Fibroblast of the aortic adventitia (primary cell): ENCODE results near the gene PHC2. TPM values are rescaled to one million over a fixed set of nuclear protein-coding genes. Genes with fewer than 3 reads are reported as not detected.

ENCODE experiments used
- DNase-seq: peaks from one replicate; pipeline ENCODE4 v3.0.0-alpha.2; 2010; ENCODE audit warnings: low read depth
- H3K4me3 ChIP-seq: 2 replicates; pipeline ENCODE4 v1.5.1; 2011; ENCODE audit warnings: low read depth, mild to moderate bottlenecking, control low read depth, low read length, moderate library complexity
- total RNA-seq: library from RNA; depleted of rRNA; stranded (reverse); fragments of >200 nt; gene quantifications from 2 replicates; pipeline ENCODE4 v1.2.3, GENCODE V29; 2012; ENCODE audit warnings: low replicate concordance
- TF ChIP-seq, protein P1 (sequence below): IDR thresholded peaks from 2 replicates; pipeline ENCODE4 v1.5.1; 2011; ENCODE audit warnings: mild to moderate bottlenecking, low read length, control low read depth, inconsistent platforms; ENCODE audit not compliant: insufficient read depth

Gene PHC2
- total RNA-seq, 1 donor = 50.5 TPM

GRCh38 chr1:33322870-33323585 is 107.9 kb downstream of the PHC2 start:
- TF ChIP-seq, protein P1, sequence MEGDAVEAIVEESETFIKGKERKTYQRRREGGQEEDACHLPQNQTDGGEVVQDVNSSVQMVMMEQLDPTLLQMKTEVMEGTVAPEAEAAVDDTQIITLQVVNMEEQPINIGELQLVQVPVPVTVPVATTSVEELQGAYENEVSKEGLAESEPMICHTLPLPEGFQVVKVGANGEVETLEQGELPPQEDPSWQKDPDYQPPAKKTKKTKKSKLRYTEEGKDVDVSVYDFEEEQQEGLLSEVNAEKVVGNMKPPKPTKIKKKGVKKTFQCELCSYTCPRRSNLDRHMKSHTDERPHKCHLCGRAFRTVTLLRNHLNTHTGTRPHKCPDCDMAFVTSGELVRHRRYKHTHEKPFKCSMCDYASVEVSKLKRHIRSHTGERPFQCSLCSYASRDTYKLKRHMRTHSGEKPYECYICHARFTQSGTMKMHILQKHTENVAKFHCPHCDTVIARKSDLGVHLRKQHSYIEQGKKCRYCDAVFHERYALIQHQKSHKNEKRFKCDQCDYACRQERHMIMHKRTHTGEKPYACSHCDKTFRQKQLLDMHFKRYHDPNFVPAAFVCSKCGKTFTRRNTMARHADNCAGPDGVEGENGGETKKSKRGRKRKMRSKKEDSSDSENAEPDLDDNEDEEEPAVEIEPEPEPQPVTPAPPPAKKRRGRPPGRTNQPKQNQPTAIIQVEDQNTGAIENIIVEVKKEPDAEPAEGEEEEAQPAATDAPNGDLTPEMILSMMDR = no peak
- no peak for DNase-seq

DNA sequence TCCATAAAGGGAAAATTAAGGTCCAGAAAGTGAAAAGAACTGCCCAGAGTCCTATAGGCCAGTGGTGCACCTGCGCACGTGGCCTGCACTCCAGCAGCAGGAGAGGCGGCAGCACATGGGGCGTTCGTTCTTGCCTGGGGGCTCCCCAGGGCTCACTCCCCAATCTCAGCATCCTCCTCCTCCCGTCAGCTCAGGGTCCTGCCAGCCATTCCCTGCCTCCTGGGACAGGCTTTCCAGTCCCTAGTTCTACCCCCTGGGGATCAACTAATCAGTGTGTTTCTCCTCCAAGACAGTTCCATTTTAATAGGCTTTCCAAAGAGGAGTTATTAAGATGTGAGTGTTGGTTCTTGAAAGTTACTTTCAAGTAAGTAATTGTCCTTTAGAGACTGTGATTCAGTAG is 108.8 kb downstream of the PHC2 start:
- no peak overlapping the region for H3K4me3 ChIP-seq
- TF ChIP-seq, protein P1 = no peak
- no peak for DNase-seq

More at GRCh38 chr1:33322870-33323585, 107.9 kb downstream of the PHC2 start:
- no peak overlapping the region for H3K4me3 ChIP-seq

DNA sequence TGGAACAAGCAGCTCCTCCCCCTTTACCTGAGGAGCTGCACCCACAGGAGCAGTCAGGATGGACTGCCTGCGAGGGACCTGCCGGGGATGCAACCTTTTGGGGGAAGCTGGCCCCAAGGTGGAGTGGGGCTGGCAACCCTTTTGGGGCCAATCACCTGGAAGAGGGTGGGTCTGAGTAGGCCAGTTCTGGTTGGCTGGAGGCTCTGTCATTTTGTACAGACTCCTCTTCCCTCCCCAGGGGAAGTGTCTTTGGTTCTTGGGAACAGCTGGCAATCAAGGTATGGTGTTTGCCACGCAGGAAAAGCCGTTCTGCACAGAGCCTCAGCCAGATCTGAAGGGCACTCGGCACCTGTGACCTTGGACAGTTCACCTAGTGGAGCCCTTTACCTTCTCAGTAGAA is 109.7 kb downstream of the PHC2 start:
- no peak overlapping the region for H3K4me3 ChIP-seq
- TF ChIP-seq, protein P1 = no peak
- no peak for DNase-seq

- TF ChIP-seq, protein P1 = no peak
- H3K4me3 ChIP-seq = no peak within 1 kb of the TSS
- no peak for DNase-seq
Observed at GRCh38 chr1:33320619-33321165, 110.2 kb downstream of the PHC2 start, which contains the start of gene A3GALT2. Gene A3GALT2 (minus strand): TSS chr1:33321098. CDS start chr1:33321098, 0 bp downstream.

GRCh38 chr1:33319949-33320618 is 110.8 kb downstream of the PHC2 start:
- TF ChIP-seq, protein P1 = no peak
- no peak overlapping the region for H3K4me3 ChIP-seq
- DNase-seq = no peak

DNA sequence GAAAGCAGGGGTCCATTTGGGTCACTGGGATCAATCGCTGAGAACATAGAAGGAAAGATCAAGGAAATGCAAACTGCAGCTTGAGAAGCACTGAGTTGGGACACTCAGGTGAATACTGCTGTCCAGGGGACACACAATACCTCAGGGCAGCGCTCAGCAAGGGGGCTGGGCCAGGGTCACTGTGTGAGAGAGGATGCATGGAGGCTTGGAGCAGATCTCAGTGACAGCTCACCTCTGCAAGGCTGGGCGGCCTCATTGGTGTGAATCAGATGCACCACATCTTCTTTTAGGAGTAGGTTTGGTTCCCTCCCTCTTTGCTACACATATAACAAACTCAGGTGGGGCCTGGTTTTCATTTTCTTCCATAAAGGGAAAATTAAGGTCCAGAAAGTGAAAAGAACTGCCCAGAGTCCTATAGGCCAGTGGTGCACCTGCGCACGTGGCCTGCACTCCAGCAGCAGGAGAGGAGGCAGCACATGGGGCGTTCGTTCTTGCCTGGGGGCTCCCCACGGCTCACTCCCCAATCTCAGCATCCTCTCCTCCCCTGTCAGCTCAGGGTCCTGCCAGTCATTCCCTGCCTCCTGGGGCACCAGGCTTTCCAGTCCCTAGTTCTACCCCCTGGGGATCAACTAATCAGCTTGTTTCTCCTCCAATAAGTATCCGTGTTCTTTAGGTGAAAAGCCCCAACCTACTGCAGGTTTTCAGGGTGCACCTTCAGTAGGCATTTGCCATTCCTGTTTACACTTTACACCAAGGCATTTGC is 111.5 kb downstream of the PHC2 start:
- H3K4me3 ChIP-seq = no peak overlapping the region
- no peak for DNase-seq
- TF ChIP-seq, protein P1 = no peak
